Measurements from ENCODE around the gene ABHD18.
A peak's percentile ranks its signal among the peaks of the same experiment; 100 is the strongest.

The ABHD18 gene

GRCh38 chr4:128068918-128069317, 103.7 kb downstream of the ABHD18 start:
- peak; percentile 35 for DNase-seq (ENCODE audit: low read depth)

- DNase-seq (ENCODE audit: low read depth): no peak
These were observed 111.3 kb downstream of the ABHD18 start for GRCh38 chr4:128076464-128076863.

Data from EH (cell line).